Kidney epithelial cell (primary cell): ENCODE measurements around the gene EDN1. TPM values are rescaled to one million over a fixed set of nuclear protein-coding genes. Genes with fewer than 3 reads are reported as not detected.

Source experiments
- DNase-seq: peaks from one replicate; pipeline ENCODE4 v3.0.0-alpha.2; 2010; ENCODE audit warnings: low read depth
- H3K27me3 ChIP-seq: 2 replicates; pipeline ENCODE4 v1.6.0; 2011; ENCODE audit warnings: low read length; ENCODE audit not compliant: control insufficient read depth, insufficient read depth
- H3K36me3 ChIP-seq: 2 replicates; pipeline ENCODE4 v1.5.1; 2011; ENCODE audit warnings: low read length; ENCODE audit not compliant: control insufficient read depth, insufficient read depth
- H3K4me3 ChIP-seq: 2 replicates; pipeline ENCODE4 v1.5.1; 2011; ENCODE audit warnings: low read depth, mild to moderate bottlenecking, control low read depth, low read length
- total RNA-seq: library from RNA; depleted of rRNA; stranded (reverse); fragments of >200 nt; gene quantifications from 2 replicates; pipeline ENCODE4 v1.2.3, GENCODE V29; 2015
- TF ChIP-seq, protein P1 (sequence below): IDR thresholded peaks from 2 replicates; pipeline ENCODE4 v1.5.1; 2011; ENCODE audit warnings: mild to moderate bottlenecking, moderate library complexity, low read length, control low read depth, inconsistent platforms; ENCODE audit not compliant: insufficient read depth, poor library complexity, severe bottlenecking

EDN1 gene
- total RNA-seq, 1 donor from 2014 or later: 59.8 TPM

DNA sequence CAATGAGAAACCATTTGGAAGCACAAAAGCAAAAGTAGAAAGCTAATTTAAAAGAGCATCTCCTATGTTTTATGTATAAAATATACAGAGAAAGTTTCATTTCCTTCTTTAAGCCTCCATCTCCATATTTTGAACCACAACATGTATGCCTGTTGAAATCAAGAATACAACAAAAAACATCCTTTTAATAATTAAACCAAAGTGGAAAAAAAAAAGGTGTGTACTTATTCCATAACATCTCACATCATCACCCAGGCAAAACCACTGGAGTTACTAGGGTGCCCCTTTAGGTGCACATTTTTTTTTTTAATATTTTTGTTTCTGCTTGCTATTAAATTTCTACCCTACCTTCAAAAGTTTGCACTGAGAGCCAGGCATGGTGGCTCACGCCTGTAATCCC is 43.0 kb downstream of the EDN1 start:
- Histone ChIP-seq H3K4me3 (no peak overlapping the region), H3K36me3 (no peaks in the 10 kb centered on the region), H3K27me3 (no peaks in the 10 kb centered on the region)
- no peak for DNase-seq
- TF ChIP-seq, protein P1, sequence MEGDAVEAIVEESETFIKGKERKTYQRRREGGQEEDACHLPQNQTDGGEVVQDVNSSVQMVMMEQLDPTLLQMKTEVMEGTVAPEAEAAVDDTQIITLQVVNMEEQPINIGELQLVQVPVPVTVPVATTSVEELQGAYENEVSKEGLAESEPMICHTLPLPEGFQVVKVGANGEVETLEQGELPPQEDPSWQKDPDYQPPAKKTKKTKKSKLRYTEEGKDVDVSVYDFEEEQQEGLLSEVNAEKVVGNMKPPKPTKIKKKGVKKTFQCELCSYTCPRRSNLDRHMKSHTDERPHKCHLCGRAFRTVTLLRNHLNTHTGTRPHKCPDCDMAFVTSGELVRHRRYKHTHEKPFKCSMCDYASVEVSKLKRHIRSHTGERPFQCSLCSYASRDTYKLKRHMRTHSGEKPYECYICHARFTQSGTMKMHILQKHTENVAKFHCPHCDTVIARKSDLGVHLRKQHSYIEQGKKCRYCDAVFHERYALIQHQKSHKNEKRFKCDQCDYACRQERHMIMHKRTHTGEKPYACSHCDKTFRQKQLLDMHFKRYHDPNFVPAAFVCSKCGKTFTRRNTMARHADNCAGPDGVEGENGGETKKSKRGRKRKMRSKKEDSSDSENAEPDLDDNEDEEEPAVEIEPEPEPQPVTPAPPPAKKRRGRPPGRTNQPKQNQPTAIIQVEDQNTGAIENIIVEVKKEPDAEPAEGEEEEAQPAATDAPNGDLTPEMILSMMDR: no peak

DNA sequence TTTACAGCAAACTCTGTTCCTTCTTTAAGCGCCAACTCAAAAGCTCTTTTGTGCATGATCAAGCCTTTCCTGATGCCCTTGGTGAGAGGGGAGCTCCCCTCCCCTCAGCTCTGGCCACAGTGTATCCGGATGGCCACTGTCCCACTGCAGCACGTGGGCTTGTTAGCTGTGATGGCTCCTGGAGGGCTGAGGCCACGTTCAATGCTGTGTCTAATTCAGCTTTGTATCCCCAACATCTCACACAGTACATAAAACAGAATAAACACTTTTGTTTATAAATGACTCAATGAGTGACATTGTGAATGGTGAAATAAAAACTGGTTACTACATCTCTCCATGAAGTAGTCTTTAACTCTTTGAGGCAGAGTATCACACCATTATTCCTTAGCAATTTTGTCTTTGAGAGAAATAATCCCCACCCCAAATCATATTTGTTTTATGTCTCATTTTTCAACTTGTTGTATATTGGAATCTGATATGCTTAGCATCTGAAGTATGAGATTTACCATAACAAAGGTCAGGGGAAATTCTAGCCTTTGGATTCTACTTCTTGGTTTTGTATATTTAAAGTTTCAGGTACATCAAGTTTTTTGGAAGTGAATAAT is 44.5 kb downstream of the EDN1 start:
- no peak overlapping the region for H3K4me3 ChIP-seq
- DNase-seq: no peak
- no peaks in the 10 kb centered on the region for H3K27me3 ChIP-seq
- H3K36me3 ChIP-seq: no peaks in the 10 kb centered on the region
- TF ChIP-seq, protein P1: no peak

DNA sequence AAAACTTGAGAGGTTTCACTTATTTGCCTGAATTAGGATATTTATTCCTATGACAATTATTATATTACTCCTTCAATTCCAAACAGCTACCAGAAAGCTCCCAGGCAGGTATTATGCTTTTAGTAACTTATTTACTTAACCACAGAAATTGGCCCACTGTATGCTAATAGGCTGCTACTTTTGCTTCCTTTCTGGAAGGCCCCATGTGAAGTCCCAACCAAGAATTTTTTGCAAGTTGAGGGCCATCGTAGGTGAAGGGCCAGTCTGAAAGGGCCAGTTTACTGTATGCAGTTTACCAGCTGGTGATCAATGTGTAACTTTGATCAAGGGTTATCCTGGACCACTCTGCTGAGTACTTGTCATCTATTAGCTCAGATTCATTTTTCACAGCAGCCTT is 45.0 kb downstream of the EDN1 start:
- TF ChIP-seq, protein P1: no peak
- Histone ChIP-seq H3K36me3 (no peaks in the 10 kb centered on the region), H3K4me3 (no peak overlapping the region), H3K27me3 (no peaks in the 10 kb centered on the region)
- DNase-seq: no peak

DNA sequence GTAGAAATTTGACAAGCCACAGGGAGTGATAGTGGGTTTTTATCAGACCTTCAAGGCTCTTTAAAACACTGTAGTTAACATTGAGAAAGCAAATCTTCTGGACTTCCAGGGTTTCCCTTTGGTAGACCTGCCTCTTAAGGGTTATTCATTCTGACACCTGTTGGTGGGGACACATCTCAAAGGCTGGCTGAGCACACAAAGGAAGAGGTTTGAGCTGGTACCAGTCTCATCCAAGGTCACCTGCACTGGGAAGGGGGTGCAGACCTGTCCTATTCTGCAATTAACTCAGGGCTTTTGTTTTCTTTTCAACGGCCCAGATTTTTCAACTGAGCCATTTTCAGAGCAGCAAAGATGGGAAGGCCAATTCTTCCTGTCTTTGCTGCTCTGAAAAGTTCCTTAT is 45.6 kb downstream of the EDN1 start:
- H3K27me3 ChIP-seq: no peaks in the 10 kb centered on the region
- no peak for DNase-seq
- no peaks in the 10 kb centered on the region for H3K36me3 ChIP-seq
- TF ChIP-seq, protein P1: no peak
- H3K4me3 ChIP-seq: no peak overlapping the region

DNA sequence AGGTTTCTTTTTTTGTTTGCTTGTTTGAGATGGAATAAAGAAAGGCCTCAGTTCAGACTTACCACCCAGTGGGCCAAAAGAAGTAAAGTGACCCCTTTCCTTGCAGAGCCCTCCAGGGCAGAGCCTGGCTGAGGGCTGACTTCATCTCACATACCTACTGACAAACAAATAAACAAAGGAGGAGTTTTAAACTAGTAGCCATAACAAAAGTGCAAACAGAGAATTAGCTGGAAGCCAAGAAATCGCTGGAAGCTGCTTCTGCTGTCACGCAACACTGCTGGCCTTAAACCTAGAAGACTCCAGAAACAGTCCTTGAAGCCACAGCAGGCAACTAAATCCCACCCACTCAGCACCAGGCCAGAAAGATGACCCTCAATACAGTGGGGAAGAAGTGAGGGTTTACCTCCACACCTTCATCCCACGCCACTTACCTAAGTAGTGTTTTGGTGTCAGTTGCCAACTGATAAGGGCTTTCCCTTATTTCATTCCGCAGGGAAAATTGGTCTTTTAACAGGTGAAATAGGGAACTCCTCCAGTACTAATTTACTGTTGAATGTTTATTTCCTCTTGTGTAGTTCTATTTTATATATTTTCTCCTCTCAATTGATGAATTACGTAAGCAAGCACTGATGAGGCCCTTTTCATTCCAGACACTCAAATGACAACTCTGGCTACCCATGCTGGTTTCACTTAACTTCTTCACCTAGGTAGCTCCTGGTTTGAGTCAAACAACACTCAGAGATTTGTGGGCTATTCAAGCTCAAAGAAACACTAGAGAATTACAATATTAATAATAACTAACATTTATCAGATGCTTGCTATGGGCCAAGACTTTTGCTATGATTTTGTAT is 46.2 kb downstream of the EDN1 start:
- Histone ChIP-seq H3K4me3 (no peak overlapping the region), H3K27me3 (no peaks in the 10 kb centered on the region), H3K36me3 (no peaks in the 10 kb centered on the region)
- TF ChIP-seq, protein P1: no peak
- DNase-seq: no peak

DNA sequence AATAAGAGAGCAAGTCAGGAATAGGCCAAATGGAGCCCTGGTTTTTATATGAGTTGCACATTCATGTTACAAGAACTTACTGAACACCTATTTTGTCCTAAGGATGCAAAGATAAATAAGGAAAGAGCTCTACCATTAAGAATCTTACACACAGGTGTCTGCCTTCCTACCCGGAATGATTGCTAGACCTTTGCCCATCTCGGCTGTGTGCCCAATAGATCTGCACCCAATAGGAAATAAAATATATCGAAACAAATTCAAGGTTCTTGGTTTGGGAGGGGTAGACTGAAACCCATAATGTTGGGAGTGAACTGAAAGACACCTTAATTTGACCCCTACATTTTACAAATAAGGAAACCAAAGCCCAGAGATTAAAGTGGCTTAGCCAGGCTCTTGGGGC is 48.9 kb downstream of the EDN1 start:
- no peak overlapping the region for H3K4me3 ChIP-seq
- TF ChIP-seq, protein P1: no peak
- H3K27me3 ChIP-seq: no peaks in the 10 kb centered on the region
- no peak for DNase-seq
- H3K36me3 ChIP-seq: no peaks in the 10 kb centered on the region
